Endothelial cell of umbilical vein (primary cell): ENCODE measurements around the gene MTTP. TPM values are rescaled to one million over a fixed set of nuclear protein-coding genes. Genes with fewer than 3 reads are reported as not detected.

Source experiments
- BruUV-seq: library from RNA; stranded (reverse); fragments of 400-500 nt; replicated peaks from 2 replicates; lab custom pipeline; 2021; lab: Mats Ljungman, UMichigan
- CTCF ChIA-PET: fragments of 300-600, 350-600 bp; sonication (Branson Sonifier 250); formaldehyde crosslinking; loops from one replicate; lab custom pipeline; 2021; ENCODE audit warnings: antibody characterized with exemption, inconsistent platforms; lab: Charles Lee
- POLR2A ChIA-PET: fragments of 300-600, 350-600 bp; sonication (Branson Sonifier 250); formaldehyde crosslinking; loops from one replicate; lab custom pipeline; 2021; ENCODE audit warnings: antibody characterized with exemption, inconsistent platforms; lab: Charles Lee
- DNase-seq: peaks from one replicate; pipeline ENCODE4 v3.0.0-alpha.2; 2011; ENCODE audit warnings: low read depth, low spot score
- FAIRE-seq: peaks from 2 replicates; lab custom pipeline; 2011; peaks lifted over from hg19 to GRCh38; lab: Jason Lieb, UNC
- H2AFZ ChIP-seq: 2 replicates; pipeline ENCODE4 v1.6.0; 2012; ENCODE audit warnings: low read depth, low read length, control low read depth, inconsistent platforms
- H3K27ac ChIP-seq: 2 replicates; pipeline ENCODE4 v1.5.1; 2011; ENCODE audit warnings: low read depth, mild to moderate bottlenecking, control low read depth, low read length, moderate library complexity; ENCODE audit not compliant: insufficient read depth
- H3K27me3 ChIP-seq, 2 experiments: 2 replicates each; pipeline versions ENCODE4 v1.6.0 to v1.6.1; 2011; ENCODE audit warnings: low read length in 2 of 2, mixed read lengths in 1 of 2; ENCODE audit not compliant: control insufficient read depth in 2 of 2, insufficient read depth in 2 of 2
- H3K36me3 ChIP-seq, 2 experiments: 2 replicates in 1 of 2; 3 replicates in 1 of 2; pipeline ENCODE4 v1.5.1; 2011; ENCODE audit warnings: low read length in 2 of 2, mild to moderate bottlenecking in 1 of 2, moderate library complexity in 1 of 2; ENCODE audit not compliant: control insufficient read depth in 2 of 2, insufficient read depth in 2 of 2; ENCODE audit errors: extremely low read depth in 1 of 2
- H3K4me1 ChIP-seq: 3 replicates; pipeline ENCODE4 v1.5.1; 2011; ENCODE audit warnings: mild to moderate bottlenecking, low read length; ENCODE audit not compliant: control insufficient read depth, insufficient read depth; ENCODE audit errors: extremely low read depth
- H3K4me2 ChIP-seq: 2 replicates; pipeline ENCODE4 v1.6.1; 2011; ENCODE audit warnings: low read length, control low read depth, mixed read lengths; ENCODE audit not compliant: insufficient read depth
- H3K4me3 ChIP-seq, 3 experiments: fragments of 200-600 bp in 1 of 3; sonication (generic), shearing (Covaris generic) in 1 of 3; replicated peaks in 1 of 3; 2 replicates each; pipeline ENCODE4 v1.5.1; 2011 to 2016; ENCODE audit warnings: control low read depth in 3 of 3, low read length in 3 of 3, mild to moderate bottlenecking in 2 of 3, inconsistent platforms in 1 of 3, low read depth in 1 of 3, moderate library complexity in 1 of 3; ENCODE audit not compliant: insufficient read depth in 1 of 3
- H3K79me2 ChIP-seq: 2 replicates; pipeline ENCODE4 v1.6.0; 2012; ENCODE audit warnings: low read length, inconsistent platforms; ENCODE audit not compliant: control insufficient read depth, insufficient read depth
- H3K9ac ChIP-seq: replicated peaks from 2 replicates; pipeline ENCODE3; 2011; ENCODE audit warnings: low read length, control low read depth; ENCODE audit not compliant: insufficient read depth; ENCODE audit errors: extremely low read depth
- H3K9me1 ChIP-seq: replicated peaks from 3 replicates; pipeline ENCODE4 v1.6.0; 2011; ENCODE audit warnings: mild to moderate bottlenecking, low read length; ENCODE audit not compliant: control insufficient read depth, insufficient read depth; ENCODE audit errors: extremely low read depth
- H3K9me3 ChIP-seq: replicated peaks from 2 replicates; pipeline ENCODE4 v1.5.1; 2012; ENCODE audit warnings: low read length, inconsistent platforms; ENCODE audit not compliant: control insufficient read depth, insufficient read depth
- H4K20me1 ChIP-seq: replicated peaks from 2 replicates; pipeline ENCODE3; 2011; ENCODE audit warnings: mild to moderate bottlenecking, low read length; ENCODE audit not compliant: control insufficient read depth, insufficient read depth; ENCODE audit errors: extremely low read depth
- EZH2 ChIP-seq: IDR thresholded peaks from 2 replicates; pipeline ENCODE4 v1.6.1; 2012; ENCODE audit warnings: borderline replicate concordance, low read depth, mild to moderate bottlenecking, moderate library complexity, low read length, inconsistent platforms; ENCODE audit not compliant: severe bottlenecking
- FOS ChIP-seq: IDR thresholded peaks from 2 replicates; pipeline ENCODE4 v1.6.1; 2011; ENCODE audit warnings: mild to moderate bottlenecking, low read length, moderate library complexity, borderline replicate concordance; ENCODE audit not compliant: insufficient read depth
- GATA2 ChIP-seq: IDR thresholded peaks from 2 replicates; pipeline ENCODE4 v1.7.0; 2011; ENCODE audit warnings: low read depth, mild to moderate bottlenecking, moderate library complexity, mixed read lengths, low read length; ENCODE audit not compliant: insufficient read length, insufficient read depth
- JUN ChIP-seq: IDR thresholded peaks from 2 replicates; pipeline ENCODE4 v1.6.1; 2011; ENCODE audit warnings: borderline replicate concordance, low read depth; ENCODE audit not compliant: insufficient read length, insufficient read depth
- dilution Hi-C: fragments of 300-500 bp; cut with MboI; formaldehyde crosslinking; loops from one replicate; pipeline ENCODE4 v1.15.0; 2019; ENCODE audit warnings: low sequenced_read_pairs; ENCODE audit not compliant: extremely low pct_ligation_motif_present
- intact Hi-C: fragments of 100-400 bp; cut with micrococcal nuclease; formaldehyde crosslinking; loops from one replicate; pipeline ENCODE4 v1.10.0; 2022
- polyA plus RNA-seq, 4 experiments: library from polyadenylated mRNA; depleted of rRNA in 3 of 4; stranded (reverse) in 3 of 4; unstranded in 1 of 4; fragments of >200 nt; gene quantifications; 2 replicates each; pipeline versions ENCODE4 v1.2.1 to v1.2.3, GENCODE V29; 2011 to 2012; ENCODE audit warnings: missing spikeins in 1 of 4
- total RNA-seq: library from RNA; stranded (reverse); gene quantifications from 2 replicates; pipeline ENCODE4 v1.2.3, GENCODE V29; 2021
- TF ChIP-seq, protein P1 (sequence below): IDR thresholded peaks from 2 replicates; pipeline ENCODE4 v1.6.1; 2011; ENCODE audit not compliant: insufficient read depth, insufficient read length

The MTTP gene
- total and polyA plus RNA-seq, 2 donors (not counting 3 experiments of a cell fraction or from before 2014, with no cell fraction given) = not detected

DNA sequence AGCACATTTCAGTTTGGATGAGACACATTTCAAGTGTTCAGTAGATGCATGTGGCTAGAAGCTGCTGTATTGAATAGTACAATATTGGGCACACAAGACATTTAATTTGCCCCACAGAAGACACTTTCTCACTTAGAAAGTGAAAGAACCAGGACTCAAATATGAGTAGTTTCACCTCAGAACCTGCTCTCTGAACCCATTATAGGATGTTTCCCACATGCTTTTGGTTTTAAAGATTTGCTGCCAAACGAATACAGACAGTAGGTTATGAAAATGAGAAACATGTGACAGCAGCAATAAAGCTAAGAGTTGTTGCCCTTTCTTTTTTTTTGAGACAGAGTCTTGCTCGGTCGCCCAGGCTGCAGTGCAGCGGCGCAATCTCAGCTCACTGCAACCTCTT is 50.7 kb downstream of the MTTP start:
- no peaks in the 10 kb centered on the region for H3K9me3 ChIP-seq
- ChIA-PET CTCF (no interaction called here), POLR2A (no interaction called here)
- H3K27ac ChIP-seq = no peak overlapping the region
- no peak overlapping the region for H3K4me2 ChIP-seq
- no peaks in the 10 kb centered on the region for H4K20me1 ChIP-seq
- peaks cover 0 to 3% of the 10 kb centered on the region in 2 experiments for H3K27me3 ChIP-seq
- TF ChIP-seq, protein P1, sequence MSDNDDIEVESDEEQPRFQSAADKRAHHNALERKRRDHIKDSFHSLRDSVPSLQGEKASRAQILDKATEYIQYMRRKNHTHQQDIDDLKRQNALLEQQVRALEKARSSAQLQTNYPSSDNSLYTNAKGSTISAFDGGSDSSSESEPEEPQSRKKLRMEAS = no peak
- TF ChIP-seq JUN = no peak
- no peaks in the 10 kb centered on the region for H3K79me2 ChIP-seq
- H3K36me3 ChIP-seq = no peaks in the 10 kb centered on the region
- no peak overlapping the region for H2AFZ ChIP-seq
- BruUV-seq = no TSS peak
- no peaks in the 10 kb centered on the region for H3K4me1 ChIP-seq
- no peak overlapping the region for H3K9ac ChIP-seq
- FAIRE-seq = no peak
- dilution Hi-C loops = no loop called here
- DNase-seq = no peak
- H3K9me1 ChIP-seq = no peaks in the 10 kb centered on the region
- intact Hi-C loops = no loop called here
- no peak overlapping the region for H3K4me3 ChIP-seq

DNA sequence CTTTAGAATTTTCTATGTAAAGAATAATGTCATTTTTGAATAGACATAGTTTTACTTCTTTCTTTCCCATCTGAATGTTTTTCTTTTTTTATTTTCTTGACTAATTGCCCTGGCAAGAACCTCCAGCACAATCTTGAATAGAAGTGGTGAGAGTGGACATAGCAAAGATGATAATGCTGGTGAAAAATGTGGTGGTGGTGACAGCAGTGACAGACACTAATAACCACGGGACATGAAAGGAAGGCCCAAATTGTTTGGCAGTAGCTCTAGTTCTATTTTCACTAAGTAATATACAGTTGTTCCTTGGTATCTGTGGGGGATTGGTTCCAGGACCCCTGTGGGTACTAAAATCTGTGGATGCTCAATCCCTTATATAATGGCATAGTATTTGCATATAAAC is 53.4 kb downstream of the MTTP start:
- TF ChIP-seq EZH2 (no peak), JUN (no peak), GATA2 (no peak), FOS (no peak)
- Histone ChIP-seq H3K4me1 (no peaks in the 10 kb centered on the region), H3K9me3 (no peaks in the 10 kb centered on the region), H3K9ac (no peak overlapping the region), H3K79me2 (no peaks in the 10 kb centered on the region), H3K9me1 (no peaks in the 10 kb centered on the region), H3K27me3 (no peaks in the 10 kb centered on the region), H4K20me1 (no peaks in the 10 kb centered on the region), H3K36me3 (no peaks in the 10 kb centered on the region), H3K4me2 (no peak overlapping the region), H3K27ac (no peak overlapping the region), H3K4me3 (no peak overlapping the region), H2AFZ (no peak overlapping the region)
- dilution Hi-C loops (no loop called here), intact Hi-C loops (no loop called here)
- BruUV-seq = no TSS peak
- ChIA-PET POLR2A (no interaction called here), CTCF (no interaction called here)
- DNase-seq = no peak
- FAIRE-seq = no peak
